Endothelial cell (in vitro differentiated cells): ENCODE data around the gene BLACAT1. TPM values are rescaled to one million over a fixed set of nuclear protein-coding genes. Genes with fewer than 3 reads are reported as not detected.
"Not testable (repeated sequence)": the region's sequence is repeated elsewhere in the genome, so short reads cannot be mapped to it uniquely, and the experiment has no call there.

ENCODE experiments used
- DNase-seq: peaks from one replicate; pipeline ENCODE4 v3.0.0; 2021; ENCODE audit warnings: low spot score
- H3K27ac Mint-ChIP-seq: one replicate; pipeline ENCODE4 v1.8.0; 2021; ENCODE audit warnings: mixed read lengths, inconsistent platforms; ENCODE audit not compliant: unreplicated experiment
- H3K27me3 Mint-ChIP-seq: one replicate; pipeline ENCODE4 v1.8.0; 2021; ENCODE audit warnings: mild to moderate bottlenecking, moderate library complexity, mixed read lengths, inconsistent platforms; ENCODE audit not compliant: unreplicated experiment
- H3K36me3 Mint-ChIP-seq: one replicate; pipeline ENCODE4 v1.8.0; 2021; ENCODE audit warnings: mild to moderate bottlenecking, low read depth, mixed read lengths, inconsistent platforms; ENCODE audit not compliant: unreplicated experiment
- H3K4me1 Mint-ChIP-seq: one replicate; pipeline ENCODE4 v1.8.0; 2021; ENCODE audit warnings: mild to moderate bottlenecking, mixed read lengths, inconsistent platforms; ENCODE audit not compliant: unreplicated experiment
- H3K4me3 Mint-ChIP-seq: one replicate; pipeline ENCODE4 v1.8.0; 2021; ENCODE audit warnings: mild to moderate bottlenecking, mixed read lengths, inconsistent platforms; ENCODE audit not compliant: unreplicated experiment
- H3K9me3 Mint-ChIP-seq: one replicate; pipeline ENCODE4 v1.8.0; 2021; ENCODE audit warnings: mixed read lengths, inconsistent platforms; ENCODE audit not compliant: unreplicated experiment
- microRNA-seq: library from miRNA; unstranded; fragments of <30 nt; microRNA quantifications from one replicate; pipeline ENCODE4, GENCODE V29; 2020; ENCODE audit not compliant: unreplicated experiment
- total RNA-seq: library from RNA; stranded (reverse); fragmentation: NEBNext Ultra II Directional; extraction: Animal tissue kit (Norgen Biotek cat#: 25700); gene quantifications from one replicate; pipeline ENCODE4 v1.2.1, GENCODE V29; 2021; ENCODE audit not compliant: unreplicated experiment
- TF ChIP-seq, protein P1 (sequence below): fragments of 200-600 bp; sonication (generic); IDR thresholded peaks from one replicate; pipeline ENCODE4 v1.5.0; 2021; ENCODE audit warnings: antibody characterized with exemption; ENCODE audit not compliant: unreplicated experiment

BLACAT1 gene
- total RNA-seq, 1 donor from 2014 or later, result 2.2 TPM

DNA sequence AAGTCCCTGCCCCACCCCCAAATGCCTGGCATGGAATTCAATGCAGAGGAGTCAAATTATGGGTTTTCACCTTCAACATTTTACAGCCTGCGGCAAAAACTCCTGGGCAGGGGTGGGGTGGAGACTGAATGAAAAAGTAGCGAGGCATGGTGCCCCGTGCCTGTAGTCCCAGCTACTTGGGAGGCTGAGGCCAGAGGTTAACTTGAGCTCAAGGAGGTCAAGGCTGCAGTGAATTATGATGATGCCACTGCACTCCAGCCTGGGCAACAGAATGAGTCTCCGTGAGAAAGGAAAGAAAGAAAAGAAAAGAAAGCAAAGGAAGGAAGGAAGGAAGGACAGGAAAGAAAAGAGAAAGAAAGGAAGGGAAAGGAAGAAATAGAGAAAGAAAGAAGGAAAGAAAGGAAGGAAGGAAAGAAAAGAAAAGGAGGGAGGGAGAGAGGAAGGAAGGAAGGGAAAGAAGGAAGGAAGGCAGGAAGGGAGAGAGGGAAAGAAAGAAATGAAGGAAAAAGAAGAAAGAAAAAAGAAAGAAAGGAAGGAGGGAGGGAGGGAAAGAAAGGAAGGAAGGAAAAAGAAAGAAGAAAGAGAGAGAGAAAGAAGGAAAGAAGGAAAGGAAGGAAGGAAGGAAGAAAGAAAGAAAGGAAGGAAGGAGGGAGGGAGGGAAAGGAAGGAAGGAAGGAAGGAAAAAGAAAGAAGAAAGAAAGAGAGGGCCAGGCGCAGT lies 45.1 kb downstream of the BLACAT1 start:
- Mint-ChIP-seq H3K4me1 (peaks cover 6% of the 10 kb centered on the region), H3K27me3 (no peaks in the 10 kb centered on the region), H3K27ac (no peak overlapping the region), H3K9me3 (no peaks in the 10 kb centered on the region), H3K36me3 (no peaks in the 10 kb centered on the region), H3K4me3 (no peak overlapping the region)
- TF ChIP-seq, protein P1, sequence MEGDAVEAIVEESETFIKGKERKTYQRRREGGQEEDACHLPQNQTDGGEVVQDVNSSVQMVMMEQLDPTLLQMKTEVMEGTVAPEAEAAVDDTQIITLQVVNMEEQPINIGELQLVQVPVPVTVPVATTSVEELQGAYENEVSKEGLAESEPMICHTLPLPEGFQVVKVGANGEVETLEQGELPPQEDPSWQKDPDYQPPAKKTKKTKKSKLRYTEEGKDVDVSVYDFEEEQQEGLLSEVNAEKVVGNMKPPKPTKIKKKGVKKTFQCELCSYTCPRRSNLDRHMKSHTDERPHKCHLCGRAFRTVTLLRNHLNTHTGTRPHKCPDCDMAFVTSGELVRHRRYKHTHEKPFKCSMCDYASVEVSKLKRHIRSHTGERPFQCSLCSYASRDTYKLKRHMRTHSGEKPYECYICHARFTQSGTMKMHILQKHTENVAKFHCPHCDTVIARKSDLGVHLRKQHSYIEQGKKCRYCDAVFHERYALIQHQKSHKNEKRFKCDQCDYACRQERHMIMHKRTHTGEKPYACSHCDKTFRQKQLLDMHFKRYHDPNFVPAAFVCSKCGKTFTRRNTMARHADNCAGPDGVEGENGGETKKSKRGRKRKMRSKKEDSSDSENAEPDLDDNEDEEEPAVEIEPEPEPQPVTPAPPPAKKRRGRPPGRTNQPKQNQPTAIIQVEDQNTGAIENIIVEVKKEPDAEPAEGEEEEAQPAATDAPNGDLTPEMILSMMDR, result no peak
- no peak for DNase-seq

DNA sequence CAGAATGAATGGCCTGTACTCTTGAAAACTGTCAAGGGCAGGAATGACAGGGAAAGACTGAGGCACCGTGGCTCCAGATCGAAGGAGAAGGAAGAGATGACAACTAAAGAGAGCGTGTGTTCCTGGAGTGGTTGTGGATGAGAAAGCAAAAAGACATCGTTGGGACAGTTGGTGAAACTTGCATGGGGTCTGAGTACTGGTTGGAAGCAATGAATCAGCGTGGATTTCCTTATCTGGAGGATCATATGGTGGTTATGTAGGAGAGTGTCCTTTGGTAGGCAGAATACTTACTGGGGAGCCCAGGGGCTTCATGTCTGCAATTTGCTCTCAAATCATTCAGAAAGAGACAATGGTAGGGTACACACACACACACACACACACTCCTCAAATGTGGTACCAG lies 47.9 kb downstream of the BLACAT1 start:
- no peak for DNase-seq
- TF ChIP-seq, protein P1, result no peak
- no peaks in the 10 kb centered on the region for H3K36me3 Mint-ChIP-seq
- H3K9me3 Mint-ChIP-seq, result no peaks in the 10 kb centered on the region
- no peaks in the 10 kb centered on the region for H3K27me3 Mint-ChIP-seq
- no peaks in the 10 kb centered on the region for H3K4me1 Mint-ChIP-seq
- H3K4me3 Mint-ChIP-seq, result no peak overlapping the region
- no peak overlapping the region for H3K27ac Mint-ChIP-seq

DNA sequence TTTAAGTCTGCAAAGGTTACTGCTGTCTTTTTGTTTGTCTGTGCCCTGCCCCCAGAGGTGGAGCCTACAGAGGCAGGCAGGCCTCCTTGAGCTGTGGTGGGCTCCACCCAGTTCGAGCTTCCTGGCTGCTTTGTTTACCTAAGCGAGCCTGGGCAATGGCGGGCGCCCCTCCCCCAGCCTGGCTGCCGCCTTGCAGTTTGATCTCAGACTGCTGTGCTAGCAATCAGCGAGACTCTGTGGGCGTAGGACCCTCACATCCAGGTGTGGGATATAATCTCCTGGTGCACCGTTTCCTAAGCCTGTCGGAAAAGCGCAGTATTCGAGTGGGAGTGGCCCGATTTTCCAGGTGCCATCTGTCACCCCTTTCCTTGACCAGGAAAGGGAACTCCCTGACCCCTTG lies 49.6 kb downstream of the BLACAT1 start:
- H3K4me3 Mint-ChIP-seq, H3K9me3 Mint-ChIP-seq, DNase-seq, H3K4me1 Mint-ChIP-seq, H3K27me3 Mint-ChIP-seq, H3K27ac Mint-ChIP-seq, H3K36me3 Mint-ChIP-seq: not testable (repeated sequence)

Small RNA genes within 50 kb of the gene (microRNA-seq; reads per million reads assigned to microRNA genes)
- gene MIR135B, result 926 reads per million, percentile 93 among the genes with 10 or more reads in this experiment

Other genes with a start within 250 kb of the BLACAT1 start
- 12.2 TPM for gene DSTYK, start 244.3 kb downstream of the BLACAT1 start, total RNA-seq
- 5.6 TPM for gene TMCC2, start 228.1 kb downstream of the BLACAT1 start, total RNA-seq
- 3.6 TPM for gene NUAK2, start 134.3 kb downstream of the BLACAT1 start, total RNA-seq
- gene KLHDC8A, start 99.1 kb downstream of the BLACAT1 start, total RNA-seq, result 1.5 TPM
- 3.0 TPM for gene LEMD1, start 34.0 kb downstream of the BLACAT1 start, total RNA-seq
- gene CDK18, start 48.6 kb upstream of the BLACAT1 start, total RNA-seq, result 12.4 TPM
- gene ELK4, start 176.0 kb upstream of the BLACAT1 start, total RNA-seq, result 57.1 TPM
- 9.2 TPM for gene SLC45A3, start 224.5 kb upstream of the BLACAT1 start, total RNA-seq